IPS-18a (cell line): ENCODE results near the gene FHL2.

Experiments used
- H3K27ac ChIP-seq: one replicate; pipeline ENCODE4 v1.5.1; 2013; ENCODE audit warnings: low read length
- H3K27me3 ChIP-seq: one replicate; pipeline ENCODE4 v1.6.1; 2013; ENCODE audit warnings: mild to moderate bottlenecking, low read length; ENCODE audit not compliant: control insufficient read depth, insufficient read depth
- H3K36me3 ChIP-seq: one replicate; pipeline ENCODE4 v1.6.1; 2013; ENCODE audit warnings: low read depth, low read length; ENCODE audit not compliant: control insufficient read depth
- H3K4me1 ChIP-seq: one replicate; pipeline ENCODE4 v1.6.1; 2013; ENCODE audit warnings: low read depth, low read length; ENCODE audit not compliant: control insufficient read depth
- H3K4me3 ChIP-seq: one replicate; pipeline ENCODE4 v1.5.1; 2013; ENCODE audit warnings: low read length
- H3K9ac ChIP-seq: one replicate; pipeline ENCODE4 v1.6.1; 2013; ENCODE audit warnings: mild to moderate bottlenecking, low read length, moderate library complexity
- H3K9me3 ChIP-seq: one replicate; pipeline ENCODE4 v1.6.1; 2013; ENCODE audit warnings: low read depth, low read length; ENCODE audit not compliant: control insufficient read depth

Gene FHL2

DNA sequence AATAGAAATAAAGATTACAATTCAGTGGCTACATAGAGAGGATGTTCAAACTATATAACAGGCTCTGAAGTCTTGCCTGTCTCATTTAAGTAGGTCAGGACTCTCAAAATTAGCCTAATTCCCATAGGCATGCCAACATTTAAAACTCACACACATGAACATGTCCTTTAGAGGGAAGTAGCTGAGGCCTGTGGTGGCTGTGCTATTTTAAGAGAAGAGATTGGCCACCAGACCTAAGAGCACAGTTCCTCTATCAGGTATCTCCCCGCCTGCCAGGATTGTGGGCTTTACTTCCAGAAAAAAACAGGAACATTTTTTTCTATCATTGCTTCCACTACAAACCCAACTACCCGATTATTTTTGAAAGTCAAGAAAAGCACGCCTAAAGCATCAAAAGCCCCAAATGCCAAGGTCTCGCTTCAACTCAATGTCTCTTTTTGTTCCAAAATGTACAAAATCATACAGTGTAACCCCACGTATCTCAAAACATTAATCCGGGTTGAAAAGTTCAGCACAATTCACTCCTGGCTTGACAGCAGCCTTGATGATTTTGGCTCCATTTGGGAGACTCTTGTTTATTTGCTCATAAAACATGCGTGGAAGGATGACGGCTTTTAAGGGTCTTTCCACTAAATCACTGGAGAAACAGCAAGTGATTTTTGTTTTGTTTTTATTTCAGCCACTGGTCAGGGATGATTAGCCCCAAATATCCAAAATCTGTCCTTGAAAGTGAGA is 15.3 kb downstream of the FHL2 start:
- no peaks in the 10 kb centered on the region for H3K27me3 ChIP-seq
- peaks cover 39% of the 10 kb centered on the region for H3K36me3 ChIP-seq
- H3K9ac ChIP-seq, result no peak overlapping the region
- H3K4me3 ChIP-seq, result no peak overlapping the region
- H3K27ac ChIP-seq, result no peak overlapping the region
- H3K9me3 ChIP-seq, result no peaks in the 10 kb centered on the region
- H3K4me1 ChIP-seq, result no peaks in the 10 kb centered on the region

DNA sequence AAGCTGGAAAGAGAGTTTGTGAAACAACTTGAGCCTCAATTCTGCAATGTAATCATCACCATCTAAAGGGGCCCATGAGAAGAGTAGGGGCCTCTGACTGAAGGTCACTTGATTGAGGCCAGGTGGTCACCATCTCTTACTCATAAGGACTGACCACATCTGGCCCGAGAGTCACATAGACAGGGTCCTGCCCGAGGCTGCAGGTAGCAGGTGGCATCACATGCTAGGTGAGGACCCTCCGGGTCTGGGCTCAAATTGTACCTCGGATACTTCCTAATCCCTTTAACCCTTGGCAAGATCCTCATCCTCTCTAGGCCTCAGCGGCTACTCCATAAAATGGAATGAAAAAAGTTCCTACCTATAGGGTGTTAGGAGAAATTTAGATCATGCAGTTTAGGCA is 16.7 kb downstream of the FHL2 start:
- Histone ChIP-seq H3K4me3 (no peak overlapping the region), H3K27me3 (no peaks in the 10 kb centered on the region), H3K27ac (no peak overlapping the region), H3K9me3 (no peaks in the 10 kb centered on the region), H3K36me3 (peaks cover 39% of the 10 kb centered on the region), H3K4me1 (no peaks in the 10 kb centered on the region), H3K9ac (no peak overlapping the region)

DNA sequence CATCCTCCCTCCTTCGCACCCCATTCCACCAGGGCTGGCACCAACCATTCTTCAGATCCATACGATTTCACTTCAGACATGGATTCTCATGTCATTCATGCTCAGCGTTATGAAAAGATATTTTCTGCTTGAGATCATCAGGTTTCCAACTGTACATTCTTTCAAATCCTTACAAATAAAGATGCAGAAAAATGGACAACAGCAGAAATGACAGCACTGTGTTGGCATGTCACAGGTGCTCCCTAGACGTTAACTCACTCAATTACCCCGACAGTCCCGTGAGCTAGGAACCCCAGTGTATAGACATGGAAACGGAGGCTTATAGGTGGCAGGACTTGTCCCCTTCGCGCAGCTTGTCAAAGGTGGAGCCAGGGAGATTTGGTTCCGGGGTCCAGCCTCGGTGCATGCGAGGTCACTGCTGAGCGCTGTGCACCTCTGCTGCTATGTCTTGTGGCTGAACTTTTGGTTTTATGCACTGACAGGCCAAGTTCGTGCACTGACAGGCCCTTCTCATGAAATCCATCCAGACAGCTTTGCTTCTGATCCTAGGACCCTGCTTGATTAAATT is 17.7 kb downstream of the FHL2 start:
- Histone ChIP-seq H3K4me3 (no peak overlapping the region), H3K27me3 (no peaks in the 10 kb centered on the region), H3K9ac (no peak overlapping the region), H3K27ac (no peak overlapping the region), H3K36me3 (peaks cover 43% of the 10 kb centered on the region), H3K9me3 (no peaks in the 10 kb centered on the region), H3K4me1 (no peaks in the 10 kb centered on the region)

DNA sequence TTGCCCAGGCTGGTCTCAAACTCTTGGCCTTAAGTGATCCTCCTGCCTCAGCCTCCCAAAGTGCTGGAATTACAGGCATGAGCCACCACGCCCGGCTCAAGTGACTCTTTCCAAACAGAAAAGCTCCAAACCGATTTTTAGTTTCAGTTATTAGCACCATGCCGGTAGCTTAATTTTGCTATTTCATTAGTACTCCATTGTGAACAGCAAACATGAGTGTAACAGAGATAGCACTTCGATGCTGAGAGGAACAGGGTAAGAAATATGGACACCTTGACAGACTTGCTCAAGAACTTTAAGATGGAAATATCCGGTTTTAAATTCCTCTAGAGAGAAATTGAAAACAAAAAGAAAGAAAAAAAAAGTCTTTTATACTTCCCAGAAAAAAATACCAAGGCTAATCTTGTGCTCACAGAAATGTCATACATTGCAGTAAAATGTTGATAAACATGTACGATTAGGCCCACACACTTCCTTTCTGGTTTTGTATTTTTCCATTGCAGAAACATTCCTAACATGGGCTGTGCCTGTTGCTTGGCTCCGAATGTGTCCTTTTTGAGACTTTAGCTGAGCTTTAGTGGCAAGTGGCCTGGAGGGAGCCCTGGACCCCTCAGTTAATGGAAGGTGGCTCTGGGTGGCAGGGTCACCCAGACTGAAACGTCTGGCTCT is 18.3 kb downstream of the FHL2 start:
- Histone ChIP-seq H3K9ac (no peak overlapping the region), H3K4me1 (no peaks in the 10 kb centered on the region), H3K36me3 (peaks cover 39% of the 10 kb centered on the region), H3K27me3 (no peaks in the 10 kb centered on the region), H3K27ac (no peak overlapping the region), H3K4me3 (no peak overlapping the region), H3K9me3 (no peaks in the 10 kb centered on the region)

DNA sequence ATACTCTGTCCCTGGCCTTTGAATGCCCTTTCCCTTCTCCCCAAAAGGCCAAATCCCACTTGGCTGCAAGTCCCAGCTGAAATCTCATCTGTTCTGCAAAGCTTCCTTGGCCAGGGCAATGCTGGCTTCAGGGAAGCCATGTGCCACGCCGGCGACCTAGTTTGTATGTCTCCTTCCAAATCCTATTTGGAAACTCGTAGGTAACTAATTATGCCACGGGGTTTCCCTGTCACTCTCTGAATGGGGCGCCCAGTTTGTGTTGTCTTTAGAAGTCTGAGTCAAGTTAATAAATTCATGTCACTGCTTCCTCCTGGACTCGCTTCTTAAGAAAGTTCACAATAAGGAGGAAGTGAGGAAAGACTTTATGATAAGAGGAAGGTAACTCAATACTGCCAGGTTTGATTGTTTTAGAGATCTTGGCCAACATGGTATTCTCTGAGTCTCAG is 19.1 kb downstream of the FHL2 start:
- Histone ChIP-seq H3K9ac (no peak overlapping the region), H3K36me3 (peaks cover 31% of the 10 kb centered on the region)

DNA sequence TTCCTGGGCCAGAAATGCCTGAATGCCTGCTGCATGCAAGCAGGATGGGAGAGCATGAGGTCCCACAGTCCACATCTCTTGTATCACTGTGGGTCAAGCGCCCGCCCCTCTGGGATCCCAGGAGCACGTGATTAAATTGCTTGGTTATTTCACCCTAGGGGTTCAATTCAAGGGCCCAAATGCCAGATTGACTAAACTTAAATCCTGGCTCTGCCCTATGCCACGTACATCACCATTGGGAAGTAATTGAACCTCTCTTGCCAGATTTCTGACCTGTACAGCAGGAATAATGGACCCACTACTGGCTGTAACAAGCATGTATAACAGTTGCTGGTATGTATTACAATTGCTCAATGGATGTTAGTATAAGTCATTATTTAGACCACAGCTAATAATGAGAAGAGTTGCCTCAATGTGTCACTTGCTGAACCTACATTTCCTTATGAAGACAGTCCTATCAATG is 19.9 kb downstream of the FHL2 start:
- Histone ChIP-seq H3K9ac (no peak overlapping the region), H3K27me3 (no peaks in the 10 kb centered on the region), H3K27ac (no peak overlapping the region), H3K4me1 (no peaks in the 10 kb centered on the region), H3K9me3 (no peaks in the 10 kb centered on the region), H3K36me3 (peaks cover 23% of the 10 kb centered on the region), H3K4me3 (no peak overlapping the region)

More for the DNA sequence above, 19.1 kb downstream of the FHL2 start:
- no peaks in the 10 kb centered on the region for H3K27me3 ChIP-seq
- no peaks in the 10 kb centered on the region for H3K4me1 ChIP-seq
- no peak overlapping the region for H3K4me3 ChIP-seq
- no peak overlapping the region for H3K27ac ChIP-seq
- H3K9me3 ChIP-seq, result no peaks in the 10 kb centered on the region

DNA sequence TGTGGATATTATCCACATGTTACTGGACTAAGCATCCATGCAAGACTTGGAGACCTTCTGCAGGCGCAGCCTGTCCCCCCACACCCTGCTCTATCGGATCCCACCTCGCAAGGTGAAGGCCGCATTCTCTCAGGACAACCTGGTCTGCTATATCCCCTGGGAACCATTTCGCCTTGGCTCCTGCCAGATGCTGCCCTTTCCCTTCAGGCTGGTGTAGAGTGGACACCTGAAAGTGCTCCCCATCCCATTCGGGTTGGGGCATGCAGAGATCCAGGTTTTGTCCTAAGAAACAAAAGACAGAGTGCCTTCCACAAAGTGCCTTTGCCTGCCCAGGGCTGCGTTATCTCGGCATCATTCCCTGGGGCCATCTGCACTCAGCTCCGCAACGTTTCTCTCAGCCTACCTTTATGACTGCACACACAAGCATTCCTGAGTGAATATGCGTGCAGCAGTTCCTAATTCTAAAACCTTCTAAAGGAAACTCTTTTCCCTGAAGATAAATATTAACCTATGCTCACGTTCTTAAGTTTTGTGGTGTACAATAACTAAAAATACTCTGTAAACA is 20.5 kb downstream of the FHL2 start:
- H3K27me3 ChIP-seq, result no peaks in the 10 kb centered on the region
- H3K9me3 ChIP-seq, result no peaks in the 10 kb centered on the region
- peaks cover 18% of the 10 kb centered on the region for H3K36me3 ChIP-seq
- H3K9ac ChIP-seq, result no peak overlapping the region
- no peaks in the 10 kb centered on the region for H3K4me1 ChIP-seq
- no peak overlapping the region for H3K27ac ChIP-seq
- no peak overlapping the region for H3K4me3 ChIP-seq

DNA sequence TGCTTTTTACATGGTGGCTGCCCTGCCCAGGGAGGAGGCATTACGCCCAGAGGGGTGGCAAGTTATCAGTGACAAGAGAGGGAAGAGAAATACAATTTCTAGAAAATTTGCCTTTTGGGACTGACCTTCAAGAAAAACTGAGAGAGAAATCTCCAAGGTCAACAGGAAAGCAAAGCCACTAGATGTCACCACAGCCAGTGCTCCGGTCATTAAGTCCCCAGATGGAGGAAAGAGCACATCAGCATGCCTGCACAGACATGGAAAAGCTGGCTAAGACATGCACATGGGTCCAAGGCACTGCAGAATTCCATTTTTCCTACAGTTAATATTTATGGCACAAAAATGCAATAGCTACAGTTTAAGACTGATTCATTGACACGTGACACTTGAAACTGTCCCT is 21.0 kb downstream of the FHL2 start:
- H3K36me3 ChIP-seq, result peaks cover 21% of the 10 kb centered on the region
- no peak overlapping the region for H3K27ac ChIP-seq

DNA sequence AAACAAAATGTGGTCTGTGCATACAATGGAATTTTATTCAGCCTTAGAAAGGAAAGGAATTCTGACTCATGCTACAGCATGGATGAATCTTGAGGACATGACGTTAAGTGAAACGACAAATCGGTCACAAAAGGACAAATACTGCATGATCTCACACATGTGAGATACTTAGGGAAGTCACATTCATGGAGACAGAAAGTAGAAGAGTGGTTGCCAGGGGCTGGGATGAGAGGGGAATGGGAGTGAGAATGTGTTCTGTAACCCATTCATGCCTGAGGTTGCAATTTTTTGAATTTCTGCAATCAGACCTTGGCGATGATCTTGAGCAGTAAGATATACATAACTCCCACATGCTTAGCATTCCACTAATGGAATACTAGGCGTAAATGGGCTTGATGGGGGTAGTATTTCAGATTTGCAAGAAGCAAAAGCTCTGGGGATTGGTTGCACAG is 22.0 kb downstream of the FHL2 start:
- H3K9ac ChIP-seq, result no peak overlapping the region
- H3K4me3 ChIP-seq, result no peak overlapping the region
- no peak overlapping the region for H3K27ac ChIP-seq
- no peaks in the 10 kb centered on the region for H3K4me1 ChIP-seq
- H3K27me3 ChIP-seq, result no peaks in the 10 kb centered on the region
- H3K36me3 ChIP-seq, result peaks cover 15% of the 10 kb centered on the region
- H3K9me3 ChIP-seq, result no peaks in the 10 kb centered on the region

More for the DNA sequence above, 21.0 kb downstream of the FHL2 start:
- Histone ChIP-seq H3K4me3 (no peak overlapping the region), H3K4me1 (no peaks in the 10 kb centered on the region), H3K9ac (no peak overlapping the region), H3K9me3 (no peaks in the 10 kb centered on the region), H3K27me3 (no peaks in the 10 kb centered on the region)

DNA sequence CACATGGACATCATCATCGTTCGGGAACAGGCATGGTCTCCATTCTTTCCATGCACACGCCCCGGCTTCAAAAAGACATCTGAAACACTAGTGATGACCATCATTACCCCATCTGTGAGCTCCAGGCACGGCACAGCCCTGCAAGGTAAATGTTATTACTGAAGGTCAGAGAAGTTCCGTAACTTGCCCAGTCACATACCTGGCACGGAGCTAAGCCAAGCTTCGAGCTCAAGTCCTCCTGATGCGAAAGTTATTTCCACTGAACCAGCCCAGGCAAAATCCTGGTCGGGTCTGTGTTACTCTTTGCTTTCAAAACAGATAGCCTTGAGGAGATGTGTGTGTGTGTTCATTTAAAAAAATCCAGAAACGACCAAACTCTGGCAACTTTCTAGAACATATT is 22.8 kb downstream of the FHL2 start:
- H3K4me1 ChIP-seq, result no peaks in the 10 kb centered on the region

DNA sequence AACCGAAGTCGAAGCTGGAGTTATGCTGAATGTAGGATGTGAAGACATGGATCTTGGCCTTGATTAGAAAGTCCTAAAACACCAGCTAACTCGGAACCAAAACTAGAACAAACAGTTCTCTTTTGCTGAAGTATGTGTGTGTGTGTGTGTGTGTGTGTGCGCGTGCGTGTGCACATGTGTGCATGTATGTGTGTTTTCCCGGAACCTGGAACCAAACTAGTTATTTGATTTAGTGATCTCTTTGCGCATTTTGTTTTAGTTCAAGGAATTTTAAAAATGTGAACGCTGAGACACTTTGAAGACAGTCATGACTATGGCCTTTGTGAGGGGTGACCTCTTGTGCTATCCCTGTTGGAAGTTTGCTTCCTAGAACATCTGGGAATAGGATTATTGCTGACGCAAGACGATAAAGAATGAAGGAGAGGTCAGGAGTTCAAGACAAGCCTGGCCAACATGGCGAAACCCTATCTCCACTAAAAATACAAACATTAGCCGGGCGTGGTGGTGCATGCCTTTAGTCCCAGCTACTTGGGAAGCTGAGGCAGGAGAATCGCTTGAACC is 23.8 kb downstream of the FHL2 start:
- Histone ChIP-seq H3K27me3 (no peaks in the 10 kb centered on the region), H3K27ac (no peak overlapping the region), H3K36me3 (peaks cover 18% of the 10 kb centered on the region), H3K9ac (no peak overlapping the region), H3K9me3 (no peaks in the 10 kb centered on the region), H3K4me1 (no peaks in the 10 kb centered on the region), H3K4me3 (no peak overlapping the region)

More for the DNA sequence above, 22.8 kb downstream of the FHL2 start:
- Histone ChIP-seq H3K27me3 (no peaks in the 10 kb centered on the region), H3K9me3 (no peaks in the 10 kb centered on the region), H3K27ac (no peak overlapping the region), H3K9ac (no peak overlapping the region), H3K36me3 (peaks cover 15% of the 10 kb centered on the region), H3K4me3 (no peak overlapping the region)
